Keratinocyte (primary cell): Measurements from ENCODE around the gene SFT2D3.

Source experiments
- CTCF ChIP-seq, 3 experiments: IDR thresholded peaks in 1 of 3; conservative IDR thresholded peaks in 1 of 3; optimal IDR thresholded peaks in 1 of 3; 2 replicates in 2 of 3; 3 replicates in 1 of 3; pipeline versions ENCODE3 to v1.5.1; 2011; ENCODE audit warnings: low read length in 3 of 3, mild to moderate bottlenecking in 3 of 3, moderate library complexity in 2 of 3, control low read depth in 1 of 3, inconsistent platforms in 1 of 3; ENCODE audit not compliant: insufficient read depth in 2 of 3; ENCODE audit errors: extremely low read depth in 1 of 3
- EZH2 ChIP-seq: IDR thresholded peaks from one replicate; pipeline ENCODE4 v1.6.1; 2012; ENCODE audit warnings: inconsistent platforms, mild to moderate bottlenecking, low read length, moderate library complexity

- TF ChIP-seq CTCF (optimal IDR thresholded peaks at IDR 0.05 in 1 of 3, IDR thresholded peaks at IDR 0.05 in 1 of 3, conservative IDR thresholded peaks at IDR 0.05 in 1 of 3; ENCODE audit: extremely low read depth in 1 of 3, insufficient read depth in 2 of 3, low read length in 3 of 3) (no peak), EZH2 (no peak)
These were observed 22.3 kb upstream of the SFT2D3 start for GRCh38 chr2:127678991-127679390.
